C4-2B (cell line): ENCODE results near the gene TCF12.

Source experiments
- H3K27ac ChIP-seq: fragments of 450-650 bp; 2 replicates; pipeline ENCODE4 v1.5.1; 2017
- ZFX ChIP-seq: fragments of 450-650 bp; IDR thresholded peaks from 2 replicates; pipeline ENCODE4 v1.6.1; 2017
- TF ChIP-seq, protein P1 (sequence below): fragments of 450-650 bp; conservative IDR thresholded peaks from 2 replicates; pipeline ENCODE4 v1.5.1; 2017; ENCODE audit warnings: mild to moderate bottlenecking

Gene TCF12

DNA sequence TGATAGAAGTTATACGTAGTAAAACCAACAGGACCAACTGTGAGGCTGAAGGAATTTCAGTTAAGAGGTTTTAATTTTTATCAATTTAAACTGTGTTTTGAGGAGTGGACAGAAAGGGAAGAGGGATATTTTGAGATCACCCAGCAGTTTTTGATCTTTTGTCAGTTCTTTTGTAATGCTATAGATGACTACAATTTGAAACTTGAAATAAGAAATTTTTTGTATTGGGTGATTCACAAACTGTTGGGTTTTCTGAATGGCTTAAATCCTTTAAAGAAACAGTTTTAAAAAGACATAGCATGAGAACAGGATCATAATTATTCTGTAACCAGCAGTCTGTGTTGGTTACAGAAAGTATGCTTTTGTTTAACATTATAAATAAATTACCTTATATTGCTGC, 67.4 kb downstream of the TCF12 start:
- H3K27ac ChIP-seq: no peak overlapping the region
- TF ChIP-seq ZFX: no peak
- TF ChIP-seq, protein P1, sequence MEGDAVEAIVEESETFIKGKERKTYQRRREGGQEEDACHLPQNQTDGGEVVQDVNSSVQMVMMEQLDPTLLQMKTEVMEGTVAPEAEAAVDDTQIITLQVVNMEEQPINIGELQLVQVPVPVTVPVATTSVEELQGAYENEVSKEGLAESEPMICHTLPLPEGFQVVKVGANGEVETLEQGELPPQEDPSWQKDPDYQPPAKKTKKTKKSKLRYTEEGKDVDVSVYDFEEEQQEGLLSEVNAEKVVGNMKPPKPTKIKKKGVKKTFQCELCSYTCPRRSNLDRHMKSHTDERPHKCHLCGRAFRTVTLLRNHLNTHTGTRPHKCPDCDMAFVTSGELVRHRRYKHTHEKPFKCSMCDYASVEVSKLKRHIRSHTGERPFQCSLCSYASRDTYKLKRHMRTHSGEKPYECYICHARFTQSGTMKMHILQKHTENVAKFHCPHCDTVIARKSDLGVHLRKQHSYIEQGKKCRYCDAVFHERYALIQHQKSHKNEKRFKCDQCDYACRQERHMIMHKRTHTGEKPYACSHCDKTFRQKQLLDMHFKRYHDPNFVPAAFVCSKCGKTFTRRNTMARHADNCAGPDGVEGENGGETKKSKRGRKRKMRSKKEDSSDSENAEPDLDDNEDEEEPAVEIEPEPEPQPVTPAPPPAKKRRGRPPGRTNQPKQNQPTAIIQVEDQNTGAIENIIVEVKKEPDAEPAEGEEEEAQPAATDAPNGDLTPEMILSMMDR: no peak

DNA sequence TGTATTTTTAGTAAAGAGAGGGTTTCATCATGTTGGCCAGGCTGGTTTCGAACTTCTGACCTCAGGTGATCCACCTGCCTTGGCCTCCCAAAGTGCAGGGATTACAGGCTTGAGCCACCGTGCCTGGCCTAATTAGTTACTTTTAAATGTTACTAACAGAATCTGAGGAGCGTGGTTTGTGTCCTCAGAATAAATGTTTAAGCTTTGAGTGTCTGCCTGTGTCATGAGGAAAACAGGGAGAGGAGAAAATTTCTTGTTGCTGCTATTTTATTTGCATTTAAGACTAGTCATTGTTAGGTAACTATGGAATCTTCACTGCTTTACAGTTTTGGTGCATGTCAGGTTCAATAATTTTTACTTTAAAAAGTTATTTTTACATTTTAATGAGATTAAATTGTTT, 68.8 kb downstream of the TCF12 start:
- H3K27ac ChIP-seq: no peak overlapping the region
- TF ChIP-seq ZFX: no peak
- TF ChIP-seq, protein P1: no peak

DNA sequence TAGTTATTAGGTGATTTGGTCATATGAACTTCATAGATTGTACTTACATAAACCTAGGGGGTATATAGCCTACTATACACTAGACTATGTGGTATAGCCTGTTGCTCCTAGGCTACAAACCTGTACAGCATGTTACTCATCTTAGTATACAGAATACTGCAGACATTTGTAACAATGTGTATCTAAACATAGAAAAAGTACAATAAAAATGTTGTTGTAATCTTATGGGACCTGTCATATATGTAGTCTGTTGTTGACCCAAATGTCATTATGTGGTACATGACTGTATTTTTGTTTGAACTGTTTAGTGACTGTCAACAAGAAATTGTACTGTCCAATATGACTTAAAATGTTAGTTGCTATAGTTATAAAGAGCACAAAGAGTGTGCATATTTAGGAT, 69.8 kb downstream of the TCF12 start:
- no peak overlapping the region for H3K27ac ChIP-seq
- TF ChIP-seq, protein P1: no peak
- TF ChIP-seq ZFX: no peak

DNA sequence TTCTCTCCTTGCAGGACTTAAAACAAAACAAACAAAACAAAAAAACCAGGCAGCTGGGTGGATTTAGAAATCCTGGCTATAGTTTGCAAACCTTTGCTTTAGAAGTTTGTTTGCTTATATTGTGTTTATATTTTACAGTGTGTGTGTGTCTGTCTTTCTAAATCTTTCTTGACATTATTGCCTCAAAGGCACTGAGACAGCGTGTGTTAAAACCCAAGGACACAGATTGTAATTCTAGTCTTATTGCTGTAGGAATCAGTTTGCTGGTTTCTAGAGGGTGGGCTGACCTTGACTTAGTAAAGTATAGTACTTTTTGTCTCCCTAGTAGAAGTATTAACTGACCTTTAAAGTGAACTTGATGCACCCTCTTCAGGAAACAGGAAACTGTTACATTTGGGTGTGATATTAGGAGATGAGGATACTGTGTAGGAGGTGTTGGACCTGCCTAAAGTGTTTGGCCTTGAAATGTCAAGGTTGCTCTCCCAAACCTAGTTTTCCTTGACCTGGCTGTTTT, 71.0 kb downstream of the TCF12 start:
- H3K27ac ChIP-seq: no peak overlapping the region

DNA sequence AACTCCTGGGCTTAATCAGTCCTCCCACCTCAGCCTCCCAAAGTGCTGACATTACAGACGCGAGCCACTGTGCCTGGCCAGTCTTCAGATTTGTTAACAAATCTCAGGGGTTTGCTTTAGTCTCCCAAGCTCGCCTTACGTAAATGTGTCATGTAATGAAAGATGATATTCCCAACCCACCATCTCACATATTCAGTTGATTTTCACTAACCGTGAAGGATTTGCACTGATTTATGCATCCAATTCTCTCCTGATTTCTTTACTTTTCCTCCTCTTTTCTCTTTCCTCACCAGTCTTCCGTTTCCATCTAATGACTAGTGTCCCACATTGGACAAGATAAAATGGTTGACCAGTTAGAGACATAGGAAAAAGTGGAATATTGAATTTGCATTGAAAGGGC, 72.6 kb downstream of the TCF12 start:
- no peak for TF ChIP-seq ZFX
- TF ChIP-seq, protein P1: no peak
- H3K27ac ChIP-seq: no peak overlapping the region

More for the DNA sequence above, 71.0 kb downstream of the TCF12 start:
- TF ChIP-seq, protein P1: no peak
- TF ChIP-seq ZFX: no peak

DNA sequence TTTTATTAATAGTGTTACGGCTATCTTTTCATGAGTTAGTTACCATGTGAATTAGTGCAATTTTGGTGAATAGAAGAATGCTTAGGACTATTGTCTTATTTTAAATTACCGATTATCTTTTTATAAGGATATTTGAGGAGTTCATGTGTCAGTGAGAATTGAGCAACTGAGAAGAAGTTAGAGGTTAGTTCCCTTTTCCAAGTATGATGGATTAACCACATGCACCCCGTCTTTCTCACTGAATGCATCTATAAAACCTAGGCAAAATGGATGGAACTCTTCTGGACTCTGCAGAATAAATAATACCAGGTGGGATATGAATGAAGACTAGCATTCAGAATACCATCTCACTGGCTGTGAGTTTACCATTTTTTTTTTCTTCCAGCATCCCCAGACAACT, 74.3 kb downstream of the TCF12 start:
- no peak overlapping the region for H3K27ac ChIP-seq
- no peak for TF ChIP-seq ZFX
- TF ChIP-seq, protein P1: no peak

DNA sequence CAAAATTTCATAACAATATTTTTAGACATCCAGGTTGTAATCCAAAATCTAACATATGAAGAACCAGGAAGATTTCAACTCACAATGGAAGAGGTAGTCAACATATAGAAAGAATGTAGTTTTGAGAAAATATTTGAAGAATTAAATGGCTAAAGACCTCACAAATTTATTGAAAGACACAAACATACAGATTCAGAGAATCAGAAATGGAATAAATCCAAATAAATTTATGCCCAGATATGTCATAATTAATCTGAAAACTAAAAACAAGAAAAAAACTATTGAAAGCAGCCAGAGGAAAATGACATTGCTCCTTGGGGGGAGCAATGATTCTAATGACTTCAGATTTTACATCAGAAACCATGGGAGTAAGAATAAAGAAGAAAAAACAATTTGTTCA, 75.8 kb downstream of the TCF12 start:
- no peak for TF ChIP-seq ZFX
- TF ChIP-seq, protein P1: no peak
- no peak overlapping the region for H3K27ac ChIP-seq
